DMS 273 (cell line): Measurements from ENCODE around the gene HNRNPU.

Experiments
- DNase-seq: peaks from one replicate; lab custom pipeline; 2025; ENCODE audit not compliant: unreplicated experiment; lab: John Stamatoyannopoulos, UW

The HNRNPU gene

DNA sequence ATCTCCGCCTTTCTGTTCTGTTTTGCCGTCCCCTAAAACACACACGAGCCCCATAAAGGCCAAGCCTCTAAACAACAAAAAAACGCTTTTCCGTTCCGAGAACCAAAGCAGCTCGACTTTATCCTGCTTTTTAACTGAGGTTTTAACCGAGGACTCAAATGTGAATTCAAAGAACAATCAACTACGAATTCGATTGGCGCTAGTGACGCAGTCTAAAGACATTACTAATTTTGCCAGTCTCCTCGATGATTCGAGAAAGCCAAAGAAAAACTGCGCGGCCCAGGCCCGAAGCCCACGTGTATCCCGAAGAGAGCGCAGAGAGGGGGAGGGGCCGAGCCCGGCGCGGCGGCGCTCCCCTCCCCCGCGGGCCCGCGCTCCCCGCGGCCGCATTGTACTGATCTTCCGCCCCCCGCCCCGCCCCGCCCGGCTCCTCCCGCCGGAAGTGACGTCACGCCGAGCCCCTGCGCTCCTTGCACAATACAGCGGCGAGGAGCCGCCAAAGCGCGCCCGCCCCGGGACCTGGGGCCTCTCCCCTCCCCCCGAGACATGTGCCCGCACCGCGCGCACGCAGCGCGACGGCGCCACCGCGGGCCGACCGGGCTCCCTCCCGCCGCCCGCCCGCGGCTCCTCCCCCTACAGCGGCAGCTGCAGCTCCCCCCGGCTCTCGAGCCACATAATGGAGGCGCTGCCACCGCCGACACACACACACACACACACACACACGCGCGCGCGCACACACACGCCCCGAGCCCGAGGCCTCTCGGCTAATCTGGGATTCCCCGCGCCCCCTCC, 1.4 kb downstream of the HNRNPU start:
- peak; percentile 99 for DNase-seq

DNA sequence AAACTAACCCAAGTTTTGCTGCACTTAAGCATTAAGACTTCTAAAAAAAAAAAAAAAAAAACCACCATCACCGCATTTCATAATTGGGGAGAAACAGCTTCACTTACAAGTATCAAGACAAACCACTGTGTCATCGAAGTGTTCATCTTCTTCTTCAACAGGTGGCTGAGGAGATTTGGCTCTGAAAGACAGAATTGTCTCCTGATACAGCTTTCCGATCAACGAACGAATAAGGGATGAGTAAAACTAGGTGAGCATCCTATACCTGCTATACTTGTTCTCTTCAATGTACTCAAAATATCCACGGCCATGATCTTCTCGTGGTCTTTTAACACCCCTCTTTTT, 2.0 kb downstream of the HNRNPU start:
- DNase-seq = no peak

DNA sequence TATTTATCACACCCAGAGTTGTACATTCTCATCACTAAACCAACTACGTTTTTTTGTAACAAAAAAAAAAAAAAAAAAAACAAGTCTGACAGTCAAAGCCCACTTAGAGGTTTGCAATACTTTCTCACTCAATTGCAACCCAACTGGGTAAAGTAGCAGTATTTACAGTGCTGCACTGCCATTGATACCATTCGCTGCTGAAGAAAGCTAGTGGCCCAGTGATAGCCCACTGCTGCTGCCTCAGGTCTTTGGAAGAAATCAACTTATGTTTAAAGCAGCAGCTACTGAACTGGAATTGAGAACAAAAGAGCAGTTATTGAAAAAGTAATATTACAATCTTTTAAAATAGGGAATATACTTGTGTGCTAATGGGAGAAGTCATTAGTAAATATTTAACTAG, 2.7 kb downstream of the HNRNPU start:
- DNase-seq = peak; percentile 27

DNA sequence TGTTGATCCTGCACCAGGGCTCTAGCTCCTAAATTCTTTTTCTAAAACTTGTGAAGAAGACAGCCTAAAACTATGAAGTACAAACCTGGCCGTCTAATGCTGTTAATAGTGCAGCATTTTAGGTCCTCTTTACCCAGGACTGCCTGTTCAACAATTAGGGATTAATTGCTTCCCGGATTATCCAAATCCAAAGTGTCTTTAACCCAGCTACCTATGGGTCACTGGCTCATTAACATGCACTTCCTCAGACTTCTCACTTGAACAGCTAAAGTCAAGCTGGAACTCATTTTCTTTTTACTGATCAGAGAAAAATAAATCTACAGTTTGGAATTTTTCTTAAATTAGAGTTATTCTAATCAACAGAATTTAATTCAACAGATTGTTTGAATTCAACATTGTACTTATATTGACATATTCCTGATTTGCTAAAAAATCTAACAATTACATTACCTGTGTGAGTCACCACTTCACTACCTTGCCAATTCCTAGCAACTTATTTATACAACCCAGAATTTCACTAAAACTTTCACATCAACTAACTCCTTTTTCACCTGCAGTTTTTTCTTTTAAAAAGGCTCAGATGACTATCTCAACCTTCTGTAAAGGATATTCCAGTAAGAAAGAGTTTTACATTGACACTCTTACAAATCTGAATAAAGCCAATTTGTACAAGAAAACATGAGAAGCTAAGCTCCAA, 3.3 kb downstream of the HNRNPU start:
- DNase-seq = no peak

DNA sequence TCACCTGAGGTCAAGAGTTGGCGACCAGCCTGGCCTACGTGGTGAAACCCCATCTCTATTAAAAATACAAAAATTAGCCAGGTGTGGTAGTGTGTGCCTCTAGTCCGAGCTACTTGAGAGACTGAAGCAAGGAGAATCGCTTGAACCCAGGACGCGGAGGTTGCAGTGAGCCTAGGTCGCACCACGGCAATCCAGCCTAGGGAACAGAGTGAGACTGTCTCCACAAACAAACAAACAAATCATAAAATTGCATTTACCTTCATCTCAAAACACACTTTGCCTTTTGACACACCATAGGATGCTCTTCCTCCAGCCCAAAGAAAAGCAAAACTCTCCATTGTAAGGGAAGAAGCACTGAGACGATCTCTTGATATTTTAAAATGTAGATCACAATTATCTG, 4.3 kb downstream of the HNRNPU start:
- no peak for DNase-seq

DNA sequence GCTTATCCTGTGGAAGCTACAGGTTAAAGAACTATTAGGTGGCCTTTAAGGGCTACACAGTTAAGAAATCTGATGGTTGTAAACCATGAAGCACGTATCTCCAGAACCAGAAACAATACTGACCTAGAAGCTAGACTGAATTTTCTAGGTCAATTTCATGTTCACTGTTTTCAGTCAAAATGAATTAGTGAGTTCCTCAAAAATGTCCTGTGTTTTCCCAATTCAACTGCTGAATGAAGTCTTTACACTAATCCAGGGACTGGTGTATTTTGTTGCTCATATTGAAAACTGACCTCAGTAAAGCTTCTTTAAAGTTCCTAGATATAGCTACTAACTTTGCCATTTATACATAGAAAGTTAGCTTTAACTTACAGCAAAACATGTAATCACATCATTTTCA, 6.0 kb downstream of the HNRNPU start:
- DNase-seq = no peak

DNA sequence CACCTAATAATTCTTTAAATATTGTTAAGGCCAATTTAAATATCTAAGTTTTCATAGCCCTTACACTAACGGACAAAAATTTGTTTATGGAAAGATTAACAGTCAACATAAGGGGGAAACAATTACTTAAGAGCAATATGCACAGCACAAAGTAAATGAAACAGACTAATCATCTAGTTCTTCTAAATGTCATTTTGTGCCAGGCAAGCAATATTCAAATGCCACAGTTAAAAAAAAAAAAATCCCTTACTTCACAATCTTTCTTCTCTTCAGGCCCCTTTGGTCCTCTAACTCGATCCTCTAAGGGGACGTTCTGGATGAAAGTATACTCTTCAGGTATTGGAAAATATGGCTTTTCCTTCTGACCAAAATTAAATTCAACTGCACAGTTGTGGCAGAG, 6.6 kb downstream of the HNRNPU start:
- no peak for DNase-seq

DNA sequence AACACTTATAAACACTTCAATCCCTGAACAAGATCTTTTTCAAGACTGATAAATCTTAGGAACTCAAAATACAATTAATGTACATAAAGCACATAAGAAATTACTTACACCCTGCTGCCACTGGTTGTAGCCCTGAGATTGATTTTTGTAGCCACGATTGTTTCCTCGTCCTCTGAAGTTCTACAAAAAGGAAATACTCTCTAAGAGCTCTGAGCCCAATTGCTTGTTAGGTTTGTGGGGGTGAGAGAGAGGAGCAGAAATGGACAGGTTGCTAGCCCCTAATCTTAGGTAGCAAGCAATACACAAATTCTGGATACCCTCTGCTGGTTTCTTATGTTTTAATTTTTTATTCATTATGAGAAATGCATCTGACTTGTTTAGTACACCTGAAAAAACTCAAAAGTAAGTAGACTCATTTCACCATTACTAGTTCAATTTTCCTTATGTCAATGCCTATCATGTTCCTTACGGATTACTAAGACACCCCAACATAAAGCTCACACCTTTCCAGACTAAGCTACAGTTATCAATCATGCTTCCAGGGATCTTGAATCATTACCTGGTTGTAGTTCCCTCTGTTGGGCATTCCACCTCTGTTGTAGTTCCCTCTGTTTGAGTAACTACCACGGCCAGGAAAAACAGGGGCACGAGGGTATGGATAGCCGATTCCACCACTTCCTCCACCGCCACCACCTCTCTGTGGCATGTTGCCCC, 9.3 kb downstream of the HNRNPU start:
- no peak for DNase-seq

DNA sequence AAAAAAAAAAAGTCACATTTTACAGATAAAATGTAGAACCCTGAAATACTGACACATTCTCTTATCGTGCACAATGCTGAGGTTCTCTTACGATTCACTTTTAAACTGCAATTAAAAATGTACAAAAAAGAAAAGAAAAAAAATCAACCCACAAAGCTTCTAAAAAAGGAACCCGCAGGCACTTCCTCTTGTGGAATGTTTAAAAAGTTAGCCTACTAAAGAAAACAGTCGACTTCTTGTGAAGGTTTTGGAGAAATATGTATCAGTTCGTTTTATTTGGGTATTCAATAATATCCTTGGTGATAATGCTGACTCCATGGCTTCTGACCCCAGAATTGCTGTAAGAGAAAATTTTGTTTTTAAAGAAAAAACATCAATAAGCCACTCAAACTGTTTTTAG, 10.2 kb downstream of the HNRNPU start:
- DNase-seq = no peak

DNA sequence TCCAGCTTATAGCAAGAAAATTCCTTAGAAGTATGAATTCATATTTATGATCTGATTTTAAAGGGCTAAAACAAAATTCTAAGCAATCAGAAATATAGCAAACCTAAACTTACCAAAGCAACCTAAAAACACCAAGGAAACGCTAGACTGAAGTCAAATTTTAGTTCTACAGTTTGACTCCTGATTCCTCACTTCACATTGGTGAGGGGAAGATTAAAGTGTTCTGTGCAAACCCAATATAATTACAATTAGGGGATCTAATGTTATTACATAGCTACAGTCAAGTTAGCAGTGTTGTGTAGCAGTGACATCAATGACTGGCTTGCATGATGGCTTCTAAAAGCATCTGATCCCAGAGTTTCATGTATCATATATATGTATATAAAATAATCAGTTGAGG, 11.6 kb downstream of the HNRNPU start:
- DNase-seq = no peak

DNA sequence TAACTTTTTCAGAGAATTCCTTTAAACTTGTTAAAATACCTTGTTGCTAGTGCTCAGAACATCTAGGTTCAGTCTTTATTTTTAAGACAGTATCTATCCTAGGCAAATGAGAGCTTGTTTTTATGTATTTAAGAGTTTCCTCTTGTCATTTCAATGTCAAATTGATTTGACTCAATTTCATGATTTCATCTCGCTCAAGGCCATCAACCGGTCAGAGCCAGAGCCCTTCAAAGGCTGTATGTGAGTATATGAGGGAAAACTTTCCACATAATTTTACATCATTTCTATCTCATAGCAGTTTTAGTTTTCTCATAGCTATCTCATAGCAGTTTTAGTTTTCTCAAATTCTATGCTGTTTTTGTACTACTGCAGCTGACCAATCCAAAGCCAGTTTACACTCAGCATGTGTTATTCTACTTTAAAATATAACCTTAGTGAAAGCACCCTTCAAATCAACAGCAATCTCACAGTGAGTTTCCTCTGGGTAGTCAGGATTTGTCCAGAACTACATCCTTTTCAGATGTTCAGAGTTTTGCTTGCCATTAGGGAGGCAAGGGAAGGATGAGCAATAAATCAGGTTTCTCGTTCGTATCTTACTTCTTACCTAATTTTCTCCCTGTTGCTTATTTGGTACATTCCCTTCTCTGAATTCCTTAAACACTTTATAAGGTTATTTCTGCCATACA, 12.7 kb downstream of the HNRNPU start:
- DNase-seq = no peak

DNA sequence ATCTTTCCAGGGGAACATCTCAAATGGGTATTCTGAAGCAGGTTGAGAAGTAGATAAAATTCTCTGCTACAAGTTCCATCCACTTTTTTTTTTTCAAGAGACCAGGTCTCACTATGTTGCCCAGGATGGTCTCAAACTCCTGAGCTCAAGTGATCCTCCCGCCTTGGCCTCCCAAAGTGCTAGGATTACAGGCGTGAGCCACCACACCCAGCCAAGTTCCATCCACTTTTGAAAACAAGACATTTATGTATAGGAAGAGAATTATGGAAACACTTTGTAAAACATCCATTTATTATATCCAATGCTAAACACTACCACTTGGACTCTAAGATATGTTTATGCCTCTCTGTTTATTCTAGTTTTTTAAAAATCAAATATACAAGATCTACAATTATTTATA, 13.4 kb downstream of the HNRNPU start:
- no peak for DNase-seq

DNA sequence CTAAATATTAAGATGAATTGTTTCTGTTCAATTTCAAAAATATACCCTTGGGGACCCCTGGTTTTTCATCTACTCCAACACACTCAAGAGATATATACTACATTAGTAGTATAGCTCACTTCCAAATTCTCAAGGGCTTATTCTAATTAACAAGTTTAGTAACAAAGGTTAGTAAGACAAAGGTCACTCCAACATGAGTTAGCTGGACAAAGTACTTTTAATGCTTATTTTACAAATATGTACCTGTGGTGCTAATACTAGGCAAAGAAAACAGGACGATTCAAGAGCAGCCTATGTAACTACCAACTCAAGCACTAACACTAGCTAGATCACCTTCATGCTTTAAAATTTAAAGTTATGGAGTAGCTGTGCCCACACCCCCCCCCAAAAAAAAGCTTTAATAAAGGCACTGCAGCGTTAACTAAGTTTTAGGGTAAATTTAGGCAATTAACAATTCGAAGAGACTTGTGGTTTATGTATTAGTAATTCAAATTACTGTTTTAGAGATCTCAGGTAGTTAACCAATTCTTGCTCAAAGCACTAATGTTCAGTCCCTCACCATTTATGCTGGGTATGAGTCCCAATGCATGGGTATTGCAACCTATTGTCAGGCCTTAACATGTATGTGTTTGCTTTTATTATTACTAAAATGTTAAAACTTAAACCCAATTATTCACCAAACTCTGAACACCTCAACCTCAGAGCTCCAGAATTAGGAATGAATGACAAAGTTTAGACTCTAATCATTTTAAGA, 14.1 kb downstream of the HNRNPU start:
- no peak for DNase-seq

DNA sequence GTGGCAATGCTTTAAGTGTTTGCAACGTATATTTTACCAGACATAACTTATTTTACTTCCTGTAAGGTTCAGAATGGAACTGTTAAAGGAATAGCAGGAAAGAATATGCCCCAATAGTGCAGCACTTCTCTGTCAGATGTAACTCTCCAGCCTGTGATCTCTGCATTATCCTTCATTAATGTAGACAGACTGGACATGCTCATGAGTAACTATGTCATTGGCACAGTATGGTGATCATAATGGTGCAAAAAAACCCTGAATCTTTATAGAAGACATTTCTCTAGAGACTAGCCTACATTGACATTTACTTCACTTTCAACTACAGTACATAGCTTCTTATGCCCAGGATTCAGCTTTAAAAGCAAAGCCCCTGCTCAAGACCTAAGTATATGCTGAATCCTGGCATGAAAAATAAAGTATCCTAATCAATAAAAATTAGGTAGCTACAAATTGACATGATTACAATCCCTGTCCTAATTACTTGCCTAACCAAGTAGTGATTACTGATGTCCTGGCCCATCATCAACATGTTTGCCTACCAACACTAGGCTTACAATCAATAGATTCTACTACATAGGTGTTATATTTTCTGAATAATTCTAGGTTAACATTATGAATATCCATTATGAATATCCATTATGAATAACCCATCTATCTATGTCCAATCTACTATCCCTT, 15.0 kb downstream of the HNRNPU start:
- no peak for DNase-seq

DNA sequence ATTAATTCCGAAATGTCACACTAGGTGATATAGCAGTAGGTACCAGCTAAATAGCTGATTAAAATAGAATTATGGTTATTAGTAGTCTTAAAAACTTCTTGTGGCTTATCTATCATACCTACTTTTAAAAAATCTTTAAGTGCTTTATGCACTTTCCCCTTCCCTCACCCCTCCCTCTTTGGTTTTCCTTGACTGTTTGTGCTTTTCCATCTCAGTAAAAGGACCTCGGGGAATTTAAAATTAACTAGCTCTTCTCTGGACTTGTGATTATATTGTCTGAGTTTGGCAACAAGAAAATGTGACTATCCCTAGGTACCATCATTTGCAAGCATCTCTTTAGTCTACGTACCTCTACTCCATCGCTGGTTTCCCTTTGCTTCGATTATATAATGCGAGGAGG, 17.7 kb downstream of the HNRNPU start:
- no peak for DNase-seq

DNA sequence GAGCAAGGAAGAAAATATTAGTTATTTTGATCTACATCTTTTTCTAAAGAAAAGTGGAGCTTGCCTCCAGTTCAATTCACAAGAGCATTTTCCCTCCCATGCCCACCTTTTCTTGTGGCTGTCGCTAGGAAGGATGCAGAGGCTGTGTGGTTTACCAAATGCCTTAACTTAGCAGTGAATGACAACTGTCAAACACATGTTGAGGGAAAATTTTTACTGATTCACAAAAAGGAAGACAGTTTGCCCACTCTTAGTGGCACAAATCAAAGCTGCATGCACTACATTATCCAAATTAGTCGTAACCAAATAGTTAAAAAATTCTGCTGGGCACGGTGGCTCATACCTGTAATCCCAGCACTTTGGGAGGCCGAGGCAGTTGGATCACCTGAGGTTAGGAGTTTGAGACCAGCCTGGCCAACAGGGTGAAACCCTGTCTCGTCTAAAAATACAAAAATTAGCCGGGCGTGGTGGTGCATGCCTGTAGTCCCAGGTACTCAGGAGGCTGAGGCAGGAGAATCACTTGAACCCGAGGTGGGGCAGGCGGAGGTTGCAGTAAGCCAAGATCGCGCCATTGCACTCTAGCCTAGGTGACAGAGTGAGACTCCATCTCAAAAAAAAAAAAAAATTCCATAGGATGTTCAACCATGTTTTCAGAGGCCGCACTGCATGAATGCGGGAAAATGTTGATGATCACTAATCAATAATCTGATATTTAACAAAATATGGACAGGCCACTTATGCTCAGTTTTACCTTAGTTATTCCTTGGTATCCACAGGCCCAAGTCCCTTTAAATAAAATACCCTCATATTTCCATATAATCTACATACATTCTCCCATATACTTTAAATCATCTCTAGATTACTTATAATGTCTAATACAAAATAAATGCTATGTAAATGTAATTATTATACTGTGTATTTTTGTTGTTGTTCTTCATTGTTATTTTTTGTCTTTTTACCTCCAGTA, 19.9 kb downstream of the HNRNPU start:
- DNase-seq = no peak

DNA sequence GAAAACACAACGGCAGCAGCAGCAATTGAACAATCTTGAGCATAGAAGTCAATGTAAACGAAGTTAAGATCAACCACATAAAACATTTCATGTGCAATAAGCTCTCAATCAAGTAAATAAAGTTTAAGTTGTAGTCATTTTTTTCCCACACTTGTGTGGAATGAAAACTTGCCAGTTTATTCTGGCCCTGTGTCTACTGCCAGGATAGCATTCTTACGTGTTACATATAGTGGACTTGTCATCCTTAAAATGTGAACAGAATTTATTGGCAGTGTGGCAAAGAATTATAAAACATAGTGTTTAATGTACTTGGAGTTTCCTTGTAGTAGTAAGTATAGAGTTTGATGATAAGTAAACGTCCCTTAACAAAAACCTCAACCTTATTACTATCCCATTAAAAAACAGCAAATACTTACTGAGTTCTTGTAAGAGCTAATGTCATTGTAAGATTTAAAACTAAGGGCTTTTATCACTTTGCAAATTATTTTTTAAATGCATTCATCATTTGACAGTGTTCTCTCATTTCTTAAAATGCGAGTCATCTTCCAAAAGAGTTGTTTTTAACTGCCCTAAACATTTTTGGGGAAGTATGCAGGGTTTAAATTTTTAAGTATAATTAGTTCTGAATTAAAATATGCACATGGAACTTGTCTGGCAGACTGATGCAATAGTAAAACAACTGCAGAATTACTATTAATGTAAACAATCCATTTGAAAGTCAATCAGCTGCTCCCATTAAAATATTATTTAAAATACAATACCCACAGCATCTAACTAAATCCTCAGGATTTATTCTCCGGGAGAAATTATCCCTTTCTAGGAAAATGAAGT, 21.0 kb downstream of the HNRNPU start:
- no peak for DNase-seq

DNA sequence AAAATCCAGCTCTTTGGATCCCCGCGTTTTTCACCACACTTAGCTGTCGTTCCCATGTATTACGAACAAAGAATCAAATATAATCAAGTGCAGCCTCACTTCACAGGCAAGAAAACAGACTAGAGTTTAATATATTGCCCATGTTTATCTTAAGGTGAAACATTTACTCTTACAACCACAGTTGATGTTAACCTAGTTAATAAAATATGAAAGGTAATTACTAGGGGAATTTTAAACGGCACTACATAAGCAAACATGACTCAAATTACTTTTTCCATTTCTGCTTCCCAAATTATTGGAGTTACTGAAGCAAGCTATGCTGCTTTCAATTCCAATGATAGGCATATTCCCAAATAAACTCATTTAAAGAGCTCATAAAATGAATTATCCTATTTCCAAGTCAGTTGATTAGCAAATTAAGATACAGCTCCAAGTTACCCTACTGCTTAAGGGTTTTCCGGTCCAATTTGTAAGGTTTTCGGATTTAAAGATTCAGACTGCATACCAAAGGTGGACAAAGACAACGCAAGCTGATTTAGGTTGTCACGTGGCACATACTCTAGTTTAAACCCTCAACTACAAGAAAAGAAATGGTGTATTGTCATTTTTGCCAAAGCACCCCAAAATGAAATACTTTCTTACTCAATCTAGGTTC, 22.9 kb downstream of the HNRNPU start:
- DNase-seq = no peak
